Dermis microvascular lymphatic vessel endothelial cell (primary cell): ENCODE data around the gene COX19. TPM values are rescaled to one million over a fixed set of nuclear protein-coding genes. Genes with fewer than 3 reads are reported as not detected.

Source experiments
- DNase-seq, 2 donors: peaks; one replicate each; pipeline versions ENCODE4 v3.0.0 to v3.0.0-alpha.2; 2010; ENCODE audit warnings: low read depth in 2 of 2
- total RNA-seq: library from RNA; depleted of rRNA; stranded (reverse); fragments of >200 nt; gene quantifications from 2 replicates; pipeline ENCODE4 v1.2.1, GENCODE V29; 2014

Gene COX19, protein sequence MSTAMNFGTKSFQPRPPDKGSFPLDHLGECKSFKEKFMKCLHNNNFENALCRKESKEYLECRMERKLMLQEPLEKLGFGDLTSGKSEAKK
- total RNA-seq = 4.2 and 6.6 TPM in 2 replicates

DNA sequence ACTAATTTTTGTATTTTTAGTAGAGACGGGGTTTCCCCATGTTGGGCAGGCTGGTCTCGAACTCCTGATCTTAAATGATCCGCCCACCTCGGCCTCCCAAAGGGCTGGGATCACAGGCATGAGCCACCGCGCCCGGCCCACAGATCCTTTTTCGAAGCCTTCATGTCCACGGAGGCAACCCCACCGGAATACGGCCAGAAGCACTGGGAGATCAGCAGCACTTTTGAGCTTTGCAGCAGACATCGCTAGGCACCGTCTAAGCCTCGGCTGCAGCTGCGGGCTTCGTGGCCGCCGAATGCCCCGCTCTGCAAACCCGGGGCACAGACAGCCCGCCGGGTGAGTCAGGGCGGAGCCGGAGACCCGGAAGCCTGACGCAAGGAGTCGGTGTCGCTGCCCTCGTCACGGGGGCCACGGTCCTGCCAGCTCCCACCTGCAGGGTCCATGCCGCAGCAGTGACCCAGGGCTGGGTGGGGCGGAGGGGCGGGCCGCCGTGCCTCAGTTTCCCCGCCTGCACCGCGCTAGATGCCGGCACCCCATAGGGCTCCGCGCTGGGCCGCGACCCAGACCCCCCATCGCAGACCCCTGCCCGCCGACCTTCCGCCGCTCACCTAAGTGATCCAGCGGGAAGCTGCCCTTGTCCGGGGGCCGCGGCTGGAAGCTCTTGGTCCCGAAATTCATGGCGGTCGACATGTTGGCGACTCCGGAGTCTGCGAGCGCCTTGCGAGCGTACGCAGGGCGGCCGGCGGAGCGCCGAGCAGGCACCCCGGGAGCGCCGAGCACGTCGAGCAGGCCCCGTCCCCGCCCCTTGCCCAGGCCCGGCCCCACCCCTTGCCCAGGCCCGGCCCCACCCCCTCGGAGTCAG is at the start of gene COX19:
Gene COX19, minus strand, starts transcription at position 730 of the 862 bp plus-strand sequence. Its CDS starts 40 bp downstream, at position 690.
- peak; percentile 75 to 91 for DNase-seq

DNA sequence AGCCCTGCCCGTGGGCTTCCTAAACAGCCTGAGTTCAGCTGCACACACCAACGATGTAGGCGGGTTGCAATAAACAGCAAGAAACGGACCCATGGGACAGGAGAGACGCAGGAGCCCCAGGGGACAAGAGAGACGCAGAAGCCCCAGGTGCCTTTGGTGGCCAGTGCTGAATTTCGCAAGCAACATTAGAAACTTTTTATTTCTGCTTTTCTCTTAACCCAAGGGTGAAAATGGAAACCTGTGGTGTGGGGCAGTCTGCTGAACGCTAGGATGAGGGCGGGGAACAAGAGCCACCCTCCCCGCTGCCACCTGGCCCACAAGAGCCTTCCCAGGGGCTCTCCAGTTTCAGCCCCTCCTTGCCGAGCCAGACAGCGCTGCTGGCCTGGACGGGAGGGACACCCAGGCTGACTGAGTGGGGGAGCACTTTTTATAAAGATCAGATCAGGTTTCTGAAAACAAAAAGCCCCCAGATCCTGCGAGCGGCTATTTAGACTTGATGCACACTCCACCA is 49.0 kb upstream of the COX19 start:
- no peak for DNase-seq

DNA sequence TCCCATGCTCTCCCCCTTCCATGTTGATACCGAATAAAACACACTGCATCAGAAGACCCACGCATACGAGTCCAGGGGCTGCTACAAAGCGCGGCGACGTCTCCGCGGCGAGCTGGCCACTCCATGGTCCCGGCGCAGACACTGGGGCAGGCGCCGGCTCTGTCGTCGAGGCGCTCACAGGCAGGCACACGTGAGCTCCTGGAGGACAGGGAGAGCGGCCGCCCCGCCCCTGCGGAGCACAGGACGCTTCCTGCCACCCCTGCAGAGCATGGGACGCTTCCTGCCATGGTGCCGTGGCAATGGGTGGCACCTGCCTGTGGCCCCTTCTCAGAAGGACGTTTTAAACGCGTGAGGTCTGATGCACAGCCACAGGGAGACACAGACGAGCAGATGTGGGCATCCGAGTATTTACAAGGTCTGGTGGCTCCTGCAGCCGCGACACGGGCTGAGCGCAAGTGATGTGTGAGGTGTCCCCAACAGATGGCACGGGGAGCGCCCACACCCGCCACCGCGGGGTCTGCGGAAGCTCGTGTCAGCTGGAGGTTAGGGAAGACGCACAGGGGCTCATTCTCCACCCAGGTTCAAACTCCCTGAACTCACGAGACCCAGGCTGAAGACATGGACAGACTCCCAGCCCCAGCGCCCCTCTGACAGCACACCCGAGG is 47.6 kb upstream of the COX19 start:
- no peak for DNase-seq

DNA sequence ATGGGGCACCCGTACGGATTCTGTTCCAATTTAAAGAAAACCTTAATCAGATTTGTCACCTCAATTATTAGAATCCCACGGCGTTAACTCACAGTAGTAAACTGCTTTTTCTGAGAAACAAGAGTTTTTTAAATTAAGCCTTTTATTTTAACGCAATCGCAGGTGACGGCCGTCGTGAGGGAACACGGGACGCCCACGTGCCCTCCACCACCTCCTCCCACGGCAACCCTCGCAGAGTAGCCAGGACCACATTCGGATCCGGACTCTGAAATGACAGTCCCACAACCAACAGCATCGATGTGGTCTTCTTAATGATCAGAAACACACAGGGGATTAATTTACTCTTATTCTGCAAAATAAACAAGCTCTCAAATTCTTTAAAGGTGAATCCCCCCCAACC is 47.0 kb upstream of the COX19 start:
- DNase-seq = no peak

DNA sequence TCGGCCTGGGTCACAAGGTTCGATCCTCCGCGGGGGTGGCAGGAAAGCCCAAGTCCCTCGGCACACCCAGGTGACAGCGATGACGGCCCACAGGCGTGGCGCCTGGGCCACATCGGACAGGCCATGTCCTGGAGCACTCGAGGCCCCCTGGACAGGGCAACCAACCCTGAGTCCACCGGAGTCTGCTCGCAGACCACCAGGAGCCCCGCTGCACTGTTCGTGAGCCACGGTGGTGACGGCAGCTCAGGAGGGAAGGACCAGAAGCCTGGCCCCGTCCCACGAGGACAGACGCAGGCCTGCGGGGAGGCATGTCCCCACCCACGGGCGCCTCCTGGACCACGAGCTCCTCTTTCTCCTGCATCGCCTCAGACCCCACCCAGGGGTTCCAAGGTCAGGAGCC is 46.6 kb upstream of the COX19 start:
- DNase-seq = no peak

DNA sequence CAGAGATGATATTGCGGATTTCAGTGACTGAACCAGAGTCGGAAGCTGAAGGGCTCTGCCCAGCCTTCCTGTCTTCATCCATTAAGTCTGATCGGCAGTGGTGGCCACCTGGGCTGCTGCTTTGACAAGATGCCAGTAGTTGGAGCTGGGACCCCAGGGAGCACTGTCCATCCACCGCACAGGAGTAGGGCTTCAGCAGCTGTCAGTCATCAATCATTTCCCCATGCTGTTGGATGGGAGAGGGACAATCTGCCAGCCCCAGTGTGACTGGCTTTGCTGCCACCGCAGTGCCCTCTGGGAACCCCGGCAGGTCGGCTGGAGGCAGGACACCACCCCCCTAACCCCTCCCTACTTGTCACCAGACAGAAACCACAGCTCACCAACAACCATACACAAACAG is 46.0 kb upstream of the COX19 start:
- no peak for DNase-seq

DNA sequence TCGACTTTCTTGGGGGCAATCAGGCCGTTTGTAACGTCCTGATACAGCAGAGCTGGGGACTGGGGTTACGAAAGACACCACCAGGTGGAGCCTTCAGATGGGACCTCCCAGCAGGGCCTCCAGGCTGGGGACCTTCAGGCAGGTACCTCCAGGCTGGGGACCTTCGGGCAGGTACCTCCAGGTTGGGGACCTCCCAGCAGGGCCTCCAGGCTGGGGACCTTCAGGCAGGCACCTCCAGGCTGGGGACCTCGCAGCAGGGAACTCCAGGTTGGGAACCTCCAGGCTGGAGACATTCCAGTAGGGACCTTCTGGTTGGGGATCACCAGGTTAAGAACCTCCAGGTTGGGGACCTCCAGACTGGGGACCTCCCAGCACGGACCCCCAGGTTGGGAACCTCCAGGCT is 45.5 kb upstream of the COX19 start:
- DNase-seq = peak in 1 of 2 donors; percentile 35

DNA sequence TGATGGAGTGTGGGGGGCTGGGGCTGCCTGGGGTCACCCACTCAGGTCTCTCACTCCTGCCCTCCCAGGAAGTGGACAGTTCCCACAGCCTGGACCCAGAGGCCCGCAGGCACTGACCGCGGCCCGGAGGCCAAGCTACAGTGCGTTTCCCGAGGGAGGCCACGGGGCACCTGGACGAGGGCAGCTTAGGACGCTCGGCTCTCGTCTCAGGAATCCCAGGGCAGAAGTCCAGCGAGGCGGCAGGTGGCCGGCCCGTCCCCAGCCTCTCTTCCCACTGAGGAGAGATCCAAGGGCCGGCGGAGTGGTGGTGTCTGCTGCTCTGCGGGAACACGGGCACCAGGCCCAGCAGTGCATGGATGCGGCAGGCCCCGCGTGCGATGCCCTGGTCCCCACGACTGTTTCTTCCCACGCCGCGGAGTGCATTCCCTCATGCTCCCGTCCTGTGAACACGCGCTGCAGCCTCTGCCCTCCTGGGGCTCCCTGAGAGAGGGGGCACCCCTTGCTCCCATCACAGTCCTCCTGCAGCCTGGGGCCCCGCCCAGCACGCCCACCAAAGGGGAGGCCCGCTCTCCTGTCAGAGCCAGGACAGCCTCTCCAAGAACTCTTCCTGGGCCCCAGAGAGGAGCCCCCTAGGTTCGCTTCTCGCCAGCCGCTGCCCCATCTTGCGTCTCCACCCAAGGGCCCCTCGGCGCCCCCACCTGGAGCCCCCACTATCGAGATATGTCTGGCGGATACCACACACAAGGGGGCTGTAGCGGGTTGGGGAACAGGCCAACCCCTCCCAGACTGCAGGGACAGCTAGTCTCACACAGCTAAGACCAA is 44.7 kb upstream of the COX19 start:
- DNase-seq = no peak

DNA sequence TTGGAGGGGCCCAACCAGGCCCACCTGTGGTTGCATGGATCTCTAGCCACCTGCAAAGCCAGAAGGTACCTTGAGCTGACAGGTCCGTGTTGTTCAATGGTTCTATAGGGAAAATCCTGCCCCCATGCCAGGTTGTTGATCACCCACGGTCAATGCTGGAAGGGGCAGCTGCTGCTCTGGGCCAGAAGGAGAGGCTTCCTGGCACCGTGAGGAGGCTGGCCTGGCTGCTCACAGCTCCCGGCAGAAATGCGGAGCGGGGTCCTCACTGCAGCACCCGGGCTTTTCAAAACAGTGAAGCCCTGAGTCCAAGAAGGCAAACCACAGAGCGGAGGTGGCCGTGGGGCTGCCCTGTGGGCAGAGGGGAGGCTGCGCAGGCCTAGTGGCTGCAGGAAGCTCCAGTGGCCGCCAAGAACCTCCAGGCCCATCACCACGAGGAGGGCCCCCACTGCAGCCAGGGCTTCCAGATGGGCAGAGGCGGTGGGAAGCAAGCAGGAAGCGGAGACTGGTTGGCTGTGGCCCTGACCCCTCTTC is 44.0 kb upstream of the COX19 start:
- no peak for DNase-seq

DNA sequence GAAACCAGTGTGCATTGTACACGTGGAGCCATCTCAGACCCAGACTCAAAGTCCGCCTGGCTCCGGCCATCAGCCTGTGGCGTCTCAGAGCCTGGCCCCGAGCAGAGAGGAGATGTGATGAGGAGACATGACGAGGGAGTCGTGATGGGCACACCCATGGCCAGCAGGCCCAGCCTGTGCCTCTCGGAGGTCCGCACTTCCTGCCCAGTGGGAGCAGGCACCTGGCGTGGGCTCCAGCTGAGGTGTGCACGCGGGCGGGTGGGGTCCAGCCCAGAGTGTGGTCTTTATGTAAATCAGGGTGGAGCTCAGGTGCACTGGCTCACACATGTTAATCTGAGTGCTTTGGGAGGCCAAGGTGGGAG is 43.0 kb upstream of the COX19 start:
- DNase-seq = no peak

DNA sequence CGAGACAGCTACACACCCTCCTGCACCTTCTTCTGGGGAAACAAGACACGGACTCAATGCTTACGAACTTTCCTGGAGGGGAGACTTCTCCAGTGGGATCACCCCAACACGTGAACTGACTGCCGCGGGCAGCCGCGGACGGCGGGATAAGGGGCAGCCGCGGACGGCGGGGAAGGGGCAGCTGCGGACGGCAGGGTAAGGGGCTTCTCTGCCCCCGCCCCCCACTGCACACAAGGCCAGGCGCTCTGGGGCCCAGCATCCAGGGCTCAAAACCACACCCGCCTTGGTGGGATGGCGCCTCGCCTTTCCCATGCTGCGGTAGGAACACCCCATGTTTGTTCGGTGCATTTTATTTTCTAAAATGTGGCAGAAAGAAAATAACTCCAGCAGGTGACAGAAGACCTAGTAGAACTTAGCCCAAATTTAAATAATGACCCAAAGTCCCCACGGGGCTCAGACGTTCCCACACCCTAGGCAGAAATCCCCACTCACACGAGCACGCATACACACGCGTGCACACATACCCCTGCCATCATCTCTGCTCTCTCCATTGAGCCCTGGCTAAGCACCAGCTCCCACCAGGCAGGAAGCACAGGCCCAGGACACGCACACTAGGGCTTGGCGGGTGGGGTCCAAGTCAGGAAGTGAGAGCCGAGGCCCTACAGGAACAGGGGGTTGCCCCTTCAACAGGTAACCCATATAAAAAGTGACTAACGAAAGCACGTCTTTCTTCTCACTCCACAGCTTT is 42.4 kb upstream of the COX19 start:
- DNase-seq = no peak

DNA sequence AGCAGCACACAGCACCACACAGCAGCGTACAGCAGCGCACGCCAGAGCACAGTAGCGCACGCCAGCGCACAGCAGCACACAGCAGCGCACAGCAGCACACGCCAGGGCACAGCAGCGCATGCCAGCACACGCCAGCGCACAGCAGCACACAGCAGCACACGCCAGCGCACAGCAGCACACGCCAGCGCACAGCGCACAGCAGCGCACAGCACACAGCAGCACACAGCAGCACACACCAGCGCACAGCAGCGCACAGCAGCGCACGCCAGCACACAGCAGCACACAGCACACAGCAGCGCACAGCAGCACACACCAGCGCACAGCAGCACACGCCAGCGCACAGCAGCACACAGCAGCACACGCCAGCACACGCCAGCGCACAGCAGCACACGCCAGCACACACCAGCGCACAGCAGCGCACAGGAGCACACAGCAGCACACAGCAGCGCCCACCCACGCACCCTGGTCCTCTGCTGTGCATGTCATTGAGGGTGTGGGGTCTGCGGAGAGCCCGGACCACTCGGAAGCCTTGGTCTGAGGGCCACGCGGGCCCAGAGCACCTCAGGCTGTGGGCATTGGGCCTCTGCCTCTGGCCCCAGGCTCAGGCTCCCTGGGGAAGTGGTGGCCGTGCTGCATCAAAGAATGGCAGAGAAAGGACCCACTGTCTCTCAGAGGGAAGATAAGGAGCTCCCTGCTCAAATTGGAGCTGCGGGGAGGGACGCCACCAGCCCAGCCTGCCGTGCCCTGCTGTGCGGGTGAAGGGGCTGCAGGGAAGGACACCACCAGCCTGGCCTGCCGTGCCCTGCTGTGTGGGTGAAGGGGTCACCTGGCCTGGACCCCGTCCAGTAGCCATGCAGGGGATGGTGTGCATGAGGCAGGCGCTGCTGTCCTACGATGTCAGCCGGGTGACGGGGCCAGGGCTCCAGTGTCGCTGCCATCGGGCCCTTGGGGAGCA is 41.5 kb upstream of the COX19 start:
- DNase-seq = no peak

DNA sequence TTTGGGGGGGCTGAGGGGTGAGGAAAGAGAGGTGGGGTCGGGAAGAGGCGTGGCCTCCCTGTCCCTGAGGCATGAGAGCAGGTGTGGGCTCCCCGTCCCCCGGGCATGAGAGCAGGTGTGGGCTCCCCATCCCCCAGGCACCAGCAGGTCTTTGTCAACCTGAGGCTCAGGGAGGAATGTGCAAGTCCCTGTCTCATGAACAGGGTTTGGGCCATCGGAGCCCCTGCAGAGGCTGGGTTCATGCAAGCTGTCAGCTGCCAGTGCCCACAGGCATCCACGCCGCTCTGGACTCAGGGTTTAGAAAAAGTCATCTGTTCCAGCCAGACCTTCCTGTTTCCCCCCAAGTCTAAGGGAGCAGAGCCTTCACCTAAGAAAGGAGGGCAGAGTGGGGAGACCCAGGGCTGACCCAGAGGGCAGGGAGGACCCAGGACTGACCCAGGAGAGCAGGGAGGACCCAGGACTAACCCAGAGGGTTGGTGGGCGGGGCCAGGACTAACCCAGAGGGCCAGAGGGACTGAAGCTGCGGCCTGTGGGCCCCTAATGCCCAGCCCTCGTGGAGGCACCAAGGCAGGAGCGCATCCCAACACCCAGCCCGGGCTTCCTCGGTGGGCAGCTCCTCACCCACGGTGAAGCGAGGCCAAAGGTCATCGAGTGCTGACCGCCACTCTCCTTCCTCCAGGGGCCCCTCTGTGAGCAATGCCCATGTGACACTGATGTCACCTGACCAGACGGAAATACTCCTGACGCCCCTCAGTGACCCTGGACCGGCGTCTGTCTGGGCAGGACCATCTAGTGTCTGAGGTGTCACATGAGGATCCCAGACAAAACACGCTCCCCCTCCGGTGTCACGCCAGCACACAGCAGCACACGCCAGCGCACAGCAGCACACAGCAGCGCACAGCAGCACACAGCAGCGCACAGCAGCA is 40.1 kb upstream of the COX19 start:
- DNase-seq = peak; percentile 39 to 65

DNA sequence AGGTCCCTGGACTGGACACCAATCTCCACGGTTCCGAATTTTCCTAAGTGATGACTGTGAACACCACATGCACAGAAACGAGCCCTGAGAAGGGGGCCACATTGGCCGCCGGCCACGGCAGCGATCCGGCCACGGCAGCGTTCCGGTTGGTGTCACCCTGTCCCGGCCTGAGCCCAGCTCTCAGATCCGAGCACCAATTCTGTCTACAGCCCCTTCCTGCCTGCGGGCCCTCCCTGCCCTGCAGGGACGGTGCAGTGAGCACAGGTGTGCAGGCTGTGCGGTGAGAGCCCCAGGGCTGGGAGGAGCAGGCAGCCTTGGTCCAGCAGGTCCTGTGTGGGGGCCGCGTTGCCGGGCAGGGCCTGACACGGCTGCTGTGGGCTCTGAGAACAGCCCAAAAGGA is 39.3 kb upstream of the COX19 start:
- DNase-seq = no peak

DNA sequence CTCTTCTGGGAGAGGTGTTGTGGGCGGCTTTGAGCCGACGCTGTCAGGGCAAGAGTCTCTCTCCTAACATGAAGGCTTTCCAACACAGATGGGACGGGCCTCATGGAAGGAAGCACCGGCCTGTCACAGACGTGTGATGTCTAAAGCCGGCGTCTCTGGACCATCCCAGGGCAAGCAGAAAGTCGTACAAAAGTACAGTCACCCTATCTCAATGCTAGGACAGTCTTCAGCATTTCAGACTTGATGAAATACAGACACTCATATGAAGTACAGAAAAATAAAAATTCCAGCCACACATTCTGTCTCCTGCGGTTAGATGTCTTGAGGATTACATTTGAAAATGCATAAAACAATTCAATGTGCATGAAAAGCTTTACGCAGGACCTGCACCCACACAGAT is 38.2 kb upstream of the COX19 start:
- no peak for DNase-seq

DNA sequence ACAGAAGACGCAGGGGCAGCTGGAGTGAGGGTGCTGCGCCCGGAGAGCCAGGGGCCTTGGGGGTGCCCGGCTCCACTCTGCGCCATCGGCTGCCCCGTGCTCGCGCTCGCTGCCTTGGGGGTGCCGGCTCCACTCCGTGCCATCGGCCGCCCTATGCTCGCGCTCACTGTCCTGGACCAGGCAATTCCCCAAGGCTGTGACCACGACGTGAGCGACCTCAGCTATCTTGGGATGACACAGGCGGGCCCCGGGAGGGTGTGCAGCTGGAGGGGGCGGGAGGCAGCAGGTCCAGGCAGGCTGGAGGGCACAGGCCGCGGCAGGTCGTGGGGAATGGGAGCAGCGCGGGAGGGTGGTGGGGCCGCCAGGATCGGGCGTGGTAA is 37.4 kb upstream of the COX19 start:
- DNase-seq = no peak

DNA sequence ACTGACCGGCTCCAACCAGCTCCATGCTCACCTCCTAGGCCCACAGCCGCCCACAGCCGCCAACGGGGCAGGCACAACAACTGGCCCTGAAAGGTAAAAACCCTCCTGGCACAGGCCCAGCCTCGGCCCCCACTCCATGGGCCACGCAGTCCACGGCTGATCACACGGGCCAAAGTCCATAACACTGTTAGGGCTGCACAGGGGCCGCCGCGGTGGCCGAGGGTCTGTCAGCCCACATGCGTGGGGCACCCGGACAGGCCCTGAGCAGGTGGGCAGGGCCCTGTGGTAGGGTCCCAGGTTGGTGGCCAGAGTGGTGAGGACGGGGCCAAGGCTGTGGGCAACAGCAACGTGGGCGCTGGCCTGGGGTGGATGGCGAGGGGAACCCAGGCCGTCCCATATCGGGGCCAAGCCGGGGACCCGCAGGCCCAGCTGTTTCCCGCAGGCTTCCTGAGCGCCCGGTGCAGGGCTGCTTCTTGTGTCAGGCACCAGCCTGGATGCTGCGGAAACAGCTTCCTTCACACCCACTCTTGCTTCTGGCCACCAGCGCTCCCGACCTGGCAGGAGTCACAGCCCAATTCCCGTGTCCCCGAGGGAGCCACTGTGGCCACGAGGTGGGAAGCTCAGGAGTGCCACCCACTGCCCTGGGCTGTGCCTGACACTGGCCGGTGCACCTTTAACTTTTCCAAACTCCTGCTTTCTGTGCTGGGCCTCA is 36.8 kb upstream of the COX19 start:
- no peak for DNase-seq
